Stimulated activated CD8-positive, alpha-beta memory T cell treated with anti-CD3 and anti-CD28 coated beads, Interleukin-7, amount 100 ng/mL, for 1 hour (primary cell): ENCODE results near the gene MKX.

ENCODE experiments used
- DNase-seq, 2 donors: peaks; one replicate each; pipeline ENCODE4 v3.0.0-alpha.2; 2020; ENCODE audit warnings: low read depth in 2 of 2

The MKX gene

DNA sequence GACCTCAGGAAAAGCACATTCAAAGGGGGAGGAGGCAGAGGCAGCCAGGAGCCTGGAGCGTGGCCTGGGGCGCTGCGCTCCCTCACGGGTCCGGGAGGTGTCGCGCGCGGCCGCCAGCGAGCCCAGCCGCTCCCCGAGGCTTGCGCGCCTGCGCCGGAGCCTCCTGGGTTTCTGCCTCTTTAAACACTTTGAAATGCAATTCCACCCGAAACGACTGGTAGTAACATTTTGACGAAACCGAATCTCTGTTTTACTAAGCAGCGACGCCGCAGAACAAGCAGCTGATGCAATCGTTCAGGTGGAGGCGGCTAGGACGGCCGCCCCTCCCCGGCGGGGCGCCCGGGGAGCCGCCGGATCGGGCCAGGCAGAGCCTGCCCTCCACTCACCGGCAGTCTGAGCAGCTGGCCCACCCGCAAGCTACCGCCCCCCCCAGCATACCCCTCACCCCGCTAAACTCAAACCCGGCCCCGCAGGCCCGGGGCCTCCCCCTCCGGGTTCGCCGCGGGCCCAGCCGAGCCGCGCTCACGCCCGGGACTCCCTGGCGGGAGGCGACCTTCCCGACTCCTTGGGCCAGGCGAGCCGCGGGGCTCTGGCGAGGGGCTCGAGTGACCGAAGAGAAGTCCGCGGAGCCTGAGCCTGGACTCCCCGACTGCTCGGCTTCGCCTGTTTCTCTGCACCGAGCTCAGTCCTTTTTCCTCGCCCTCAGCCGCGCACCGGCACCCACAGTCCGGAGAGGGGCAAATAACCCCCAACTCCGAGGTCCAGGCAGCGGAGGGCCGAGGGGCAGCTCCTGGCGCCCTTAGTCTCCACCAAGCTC lies 3.2 kb downstream of the MKX start:
- DNase-seq: peak; percentile 46 to 47

DNA sequence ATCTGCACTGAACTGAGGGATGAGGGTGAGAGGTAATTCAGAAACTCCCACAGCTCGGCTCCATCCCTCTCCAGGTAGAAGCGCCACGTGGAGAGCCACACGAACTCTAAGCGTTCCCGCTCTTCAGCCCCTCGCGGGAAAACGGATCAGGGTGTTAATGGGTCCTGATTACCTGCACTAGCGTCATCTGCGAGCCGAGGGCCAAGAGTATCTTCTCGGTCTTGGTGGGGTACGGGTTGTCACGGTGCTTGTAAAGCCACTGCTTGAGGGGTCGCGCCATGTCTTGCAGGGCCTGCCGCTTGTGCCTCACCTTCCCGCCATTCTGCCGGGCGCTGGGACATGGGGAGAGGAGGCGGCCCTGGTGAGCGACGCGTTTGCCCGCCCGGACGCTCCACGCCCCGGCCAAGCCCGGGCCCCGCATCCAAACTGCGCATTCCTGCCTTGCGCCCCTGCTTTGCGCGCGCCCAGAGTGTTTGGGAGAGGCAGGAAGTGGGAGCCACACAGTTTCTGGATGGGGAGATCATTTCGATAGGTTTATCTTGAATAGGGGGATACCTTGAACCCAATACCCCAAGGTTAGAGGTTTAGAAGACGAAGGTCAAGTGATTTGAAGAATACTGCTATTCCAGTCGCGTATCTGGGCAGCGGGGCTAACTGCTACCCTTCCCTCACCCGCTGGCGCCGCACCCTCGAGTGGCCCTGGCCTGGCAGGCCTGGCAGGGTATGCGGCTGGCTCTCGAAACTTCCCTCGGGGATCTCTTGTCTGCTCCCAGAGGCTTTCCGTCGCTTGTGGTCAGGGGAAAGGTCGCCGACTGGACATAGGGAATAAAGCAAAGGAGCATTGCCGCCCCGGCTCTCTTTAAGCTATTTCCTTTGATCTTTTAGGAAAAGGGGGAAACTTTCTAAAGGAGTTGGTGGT lies 4.2 kb downstream of the MKX start:
- no peak for DNase-seq

DNA sequence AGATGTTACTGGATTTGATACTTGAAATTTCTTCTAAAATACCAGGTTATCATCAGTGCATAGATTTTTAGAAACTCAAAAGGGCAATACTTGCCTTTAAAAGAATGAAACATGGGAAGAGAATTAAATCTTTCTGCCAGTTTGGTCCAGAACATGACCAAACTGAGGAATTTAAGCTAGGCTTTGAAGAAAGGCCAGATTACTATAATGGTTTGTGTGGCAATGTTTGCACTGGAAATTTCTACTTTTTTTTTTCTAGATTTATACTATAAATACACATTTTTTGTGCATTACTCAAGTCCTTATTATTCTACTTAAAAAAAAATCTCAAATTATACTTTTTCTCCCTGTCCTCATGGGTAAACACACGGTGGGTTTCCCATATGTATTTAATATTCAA lies 9.2 kb downstream of the MKX start:
- no peak for DNase-seq

DNA sequence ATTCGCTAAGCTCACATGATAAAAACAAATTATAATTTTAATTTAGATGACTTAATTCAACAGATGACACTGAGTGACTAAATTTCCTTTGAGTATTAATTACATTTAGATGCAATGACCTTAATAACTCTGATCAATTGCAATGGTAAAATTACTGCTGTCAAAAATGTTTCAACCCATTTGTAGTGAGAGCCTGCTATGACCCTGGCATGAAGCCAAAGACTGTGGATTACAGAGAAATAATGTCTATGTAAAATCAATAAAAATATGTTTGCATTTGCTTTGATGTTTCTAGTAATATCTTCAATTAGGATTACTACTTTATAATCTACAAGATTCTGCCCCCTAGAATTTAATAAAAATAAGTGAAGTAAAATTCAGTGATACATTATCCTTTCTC lies 15.6 kb downstream of the MKX start:
- no peak for DNase-seq

DNA sequence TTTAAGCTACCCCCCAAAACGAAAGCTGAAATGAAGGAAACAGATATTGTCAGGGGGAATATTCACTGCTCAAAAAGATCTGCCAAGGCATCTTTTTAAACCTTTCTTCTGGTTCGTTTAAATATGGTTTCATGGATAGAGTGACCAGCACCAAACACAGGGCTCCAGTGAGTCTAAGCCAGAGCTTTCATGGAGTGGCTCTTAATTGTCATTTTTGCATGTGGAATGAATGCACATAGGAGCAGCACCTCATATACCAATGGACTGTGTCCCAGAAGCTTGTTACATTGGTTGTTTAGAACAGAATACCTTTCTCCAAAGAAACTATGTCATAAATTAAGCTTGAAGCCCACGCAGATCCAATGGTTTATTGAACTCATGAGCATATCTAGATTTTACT lies 17.3 kb downstream of the MKX start:
- DNase-seq: no peak

DNA sequence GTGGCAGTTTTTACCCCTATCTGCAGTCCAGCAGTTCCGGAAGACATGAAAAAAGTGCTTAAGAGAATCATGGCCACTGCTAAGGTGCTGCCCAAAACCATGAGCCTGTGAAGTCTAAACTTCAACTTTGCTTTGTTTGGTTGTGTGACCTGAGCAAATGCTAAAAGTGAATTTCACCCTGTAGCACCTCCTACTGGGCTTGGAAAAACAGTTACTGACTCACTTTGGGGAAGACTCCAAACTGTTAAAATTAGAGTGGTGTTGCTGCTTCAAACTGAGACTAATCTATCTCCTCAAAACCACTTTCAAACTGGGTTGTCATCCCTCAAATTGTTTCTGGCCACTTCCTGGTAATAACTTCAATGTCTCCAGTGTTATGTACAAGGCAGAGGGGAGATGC lies 21.3 kb downstream of the MKX start:
- no peak for DNase-seq

DNA sequence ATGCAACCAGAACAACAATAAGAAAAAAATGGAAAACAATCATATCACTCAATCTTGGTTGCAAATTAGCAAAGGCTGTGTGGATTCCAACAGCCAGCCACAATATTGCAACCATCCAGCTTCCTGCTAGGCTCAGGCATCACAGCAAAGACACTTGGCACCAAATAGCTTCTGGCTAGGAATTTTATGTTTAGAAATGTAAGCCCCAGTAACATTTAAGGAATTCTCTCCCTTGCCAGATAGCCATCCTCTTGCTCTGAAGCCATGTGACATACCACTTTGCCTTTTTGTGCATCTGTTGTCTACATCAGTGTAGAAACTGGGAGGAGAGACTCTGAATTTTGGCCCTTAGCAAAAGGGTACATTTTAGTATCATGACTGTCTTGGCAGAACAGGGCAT lies 22.2 kb downstream of the MKX start:
- no peak for DNase-seq

DNA sequence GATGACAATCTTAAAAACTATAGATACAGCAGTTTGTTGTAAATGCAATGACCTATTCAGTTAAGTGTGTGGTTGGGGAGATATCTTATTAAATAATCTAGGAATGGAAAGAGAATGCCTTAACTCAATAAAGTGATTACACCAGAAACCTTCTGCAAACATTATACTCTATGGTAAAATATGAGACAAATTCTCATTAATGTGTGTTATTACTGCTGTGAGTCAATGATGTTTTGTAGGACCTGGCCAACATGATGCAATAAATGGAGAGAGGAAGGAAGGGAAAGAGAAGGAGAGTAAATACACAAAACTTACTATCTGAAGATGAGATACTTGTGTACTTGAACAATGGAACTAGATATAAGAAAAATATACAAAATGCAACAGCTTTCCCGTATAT lies 25.1 kb downstream of the MKX start:
- DNase-seq: no peak

DNA sequence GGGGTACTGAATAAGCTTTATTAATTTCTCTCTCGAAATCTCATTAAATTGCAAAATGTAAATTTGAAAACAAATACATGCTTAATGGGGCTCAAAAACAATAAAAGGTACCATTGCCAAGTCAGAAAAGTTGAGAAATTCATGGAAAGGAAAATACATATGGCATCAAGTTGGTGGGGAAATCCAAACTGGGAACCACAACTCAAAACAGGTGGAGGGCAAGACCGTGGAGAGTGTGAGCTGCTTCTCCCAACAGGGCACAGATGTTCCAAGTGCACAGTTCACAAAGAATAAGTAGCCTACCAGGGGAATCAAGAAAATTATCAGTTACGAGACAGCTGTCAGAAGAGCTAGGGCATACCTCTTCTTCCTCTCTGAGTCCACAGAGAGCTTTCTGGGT lies 26.6 kb downstream of the MKX start:
- no peak for DNase-seq

DNA sequence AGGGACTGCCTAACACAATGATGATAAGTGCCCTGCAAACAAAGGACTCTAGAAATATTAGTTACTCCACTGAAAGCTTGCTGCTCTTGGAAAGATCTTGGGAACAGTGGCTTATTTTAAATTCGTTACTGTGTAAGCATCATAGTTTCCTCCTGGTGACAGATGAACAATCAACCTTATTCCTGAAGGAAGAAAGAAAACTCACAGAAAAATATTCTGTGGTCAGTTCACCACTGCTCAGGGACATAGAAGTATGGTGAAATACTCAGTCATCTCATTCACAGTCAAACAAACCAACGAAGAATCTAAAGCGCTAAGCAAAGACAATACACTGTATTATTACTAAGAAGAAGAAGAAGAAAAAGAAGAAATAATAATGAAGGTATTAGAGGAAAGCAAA lies 27.8 kb downstream of the MKX start:
- no peak for DNase-seq

DNA sequence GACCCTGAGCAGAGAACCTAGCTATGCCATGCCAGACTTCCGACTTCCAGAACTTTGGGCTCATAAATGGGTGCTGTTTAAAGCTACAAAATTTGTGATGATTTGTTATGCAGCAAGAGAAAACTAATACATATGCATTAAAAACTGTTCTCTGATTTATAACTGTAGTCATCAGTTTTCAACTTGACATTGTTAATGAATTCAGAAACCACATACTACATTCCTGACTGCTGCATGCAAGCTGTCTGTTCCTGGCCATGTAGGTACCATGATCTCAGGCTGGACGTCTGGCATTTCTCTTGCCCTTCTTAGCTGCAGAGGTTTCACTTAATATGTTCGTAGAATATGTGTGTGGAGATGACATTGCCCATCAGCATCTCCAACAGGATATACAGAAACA lies 28.4 kb downstream of the MKX start:
- DNase-seq: no peak

DNA sequence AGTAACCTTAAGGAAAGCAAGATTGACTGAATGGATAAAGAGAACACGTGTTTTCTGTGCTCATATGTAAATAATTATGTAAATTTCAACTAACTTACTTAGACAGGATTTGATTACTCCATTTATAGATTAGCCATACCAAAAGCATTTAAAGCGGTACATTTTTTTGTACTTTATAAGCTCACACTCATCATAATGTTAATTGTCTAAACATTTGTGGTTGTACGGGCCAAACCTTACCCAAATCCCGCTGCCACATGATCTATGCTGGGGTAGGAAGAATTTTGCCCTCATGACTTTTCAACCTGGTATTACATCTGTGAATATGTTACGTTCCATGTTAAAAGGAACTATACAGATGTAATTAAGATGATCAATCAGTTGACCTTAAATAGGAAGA lies 29.1 kb downstream of the MKX start:
- no peak for DNase-seq

DNA sequence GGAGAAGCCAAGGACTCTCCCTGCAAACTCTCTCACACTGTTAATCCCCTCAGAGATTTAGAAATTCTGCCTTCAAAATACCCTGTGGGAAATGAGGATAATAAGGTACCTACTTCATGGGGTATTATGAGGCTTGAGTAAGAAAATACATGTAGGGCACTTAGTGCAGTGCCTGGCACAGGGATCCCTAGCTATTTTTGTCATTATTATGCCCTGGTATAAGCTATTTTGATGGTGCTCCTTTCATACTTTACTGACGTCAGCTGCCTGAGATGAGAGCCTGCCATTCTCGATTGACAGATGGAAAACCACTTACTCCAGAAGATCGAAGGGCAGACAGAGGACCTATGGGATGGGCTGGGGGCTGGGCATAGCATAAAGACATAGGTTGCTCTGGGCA lies 30.1 kb downstream of the MKX start:
- no peak for DNase-seq

DNA sequence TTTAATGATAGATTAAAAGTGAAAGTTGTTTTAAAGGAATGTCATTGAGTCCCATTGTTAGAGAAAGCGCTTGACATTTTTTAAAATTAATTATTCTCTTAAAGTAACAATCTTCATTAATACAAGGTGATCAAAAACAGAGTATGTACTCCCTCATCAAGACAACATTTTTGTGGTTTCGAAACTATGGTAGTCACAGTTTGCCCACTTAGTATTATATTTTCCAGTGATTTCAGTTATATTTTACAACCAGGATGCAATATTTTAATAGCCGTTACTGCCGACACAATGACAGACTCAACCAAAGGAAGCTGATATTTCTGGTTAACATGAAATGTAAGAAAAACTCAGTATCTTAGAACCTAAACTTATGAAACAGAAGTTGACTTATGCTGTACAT lies 31.3 kb downstream of the MKX start:
- no peak for DNase-seq

DNA sequence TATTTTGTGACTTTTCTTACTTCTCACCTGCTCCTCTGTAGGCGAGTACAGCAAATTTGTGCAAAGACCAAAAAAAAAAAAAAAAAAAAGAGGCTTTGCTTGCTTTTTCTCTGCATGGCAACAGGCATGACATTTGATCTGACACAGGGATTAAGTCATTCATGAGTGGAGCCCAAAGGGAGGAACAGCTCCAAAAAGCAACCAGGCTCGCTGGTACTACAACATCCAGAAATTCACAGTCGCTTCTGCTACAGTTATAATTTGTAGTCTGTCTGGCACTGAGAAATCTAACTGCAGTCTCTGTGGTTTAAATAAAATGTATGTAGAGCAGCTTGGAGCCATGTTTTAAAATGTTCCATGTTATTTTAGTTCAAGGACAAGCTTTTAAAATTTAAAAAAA lies 31.7 kb downstream of the MKX start:
- DNase-seq: no peak

DNA sequence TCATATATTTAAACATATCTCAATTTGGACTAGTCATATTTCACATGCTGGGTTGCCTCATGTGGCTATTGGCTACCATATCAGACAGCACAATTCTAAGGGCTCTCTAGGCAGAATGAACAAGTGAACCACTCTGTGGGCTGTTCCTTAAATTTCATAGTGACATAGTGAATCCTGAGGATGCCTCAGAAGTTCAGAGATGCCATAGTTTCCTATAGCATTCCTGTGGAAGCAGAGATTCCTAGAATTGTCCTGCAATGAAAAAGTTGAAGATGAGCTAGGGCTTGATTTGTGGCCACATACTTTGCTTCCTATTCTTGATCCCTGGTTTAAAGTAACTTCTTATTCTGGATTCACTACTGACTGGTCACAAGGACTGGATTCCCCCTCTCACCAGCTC lies 35.6 kb downstream of the MKX start:
- no peak for DNase-seq

DNA sequence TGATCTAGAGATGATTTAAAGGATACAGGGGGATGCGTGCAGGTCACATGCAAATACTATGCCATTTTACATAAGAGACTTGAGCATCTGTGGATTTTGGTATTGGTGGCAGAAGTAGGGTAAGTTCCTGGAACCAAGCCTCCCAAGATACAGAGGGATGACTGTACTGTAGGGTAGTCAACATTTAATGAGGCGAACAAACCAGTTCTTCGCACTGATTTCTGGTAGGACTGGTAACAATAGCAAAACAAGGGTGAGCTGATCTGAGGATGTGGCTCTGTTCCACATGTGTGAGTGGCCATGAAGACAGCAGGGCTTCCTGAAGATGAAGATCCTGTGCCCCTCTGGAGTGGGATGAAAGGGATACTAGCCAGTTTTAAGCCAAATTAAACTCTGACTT lies 36.3 kb downstream of the MKX start:
- no peak for DNase-seq

DNA sequence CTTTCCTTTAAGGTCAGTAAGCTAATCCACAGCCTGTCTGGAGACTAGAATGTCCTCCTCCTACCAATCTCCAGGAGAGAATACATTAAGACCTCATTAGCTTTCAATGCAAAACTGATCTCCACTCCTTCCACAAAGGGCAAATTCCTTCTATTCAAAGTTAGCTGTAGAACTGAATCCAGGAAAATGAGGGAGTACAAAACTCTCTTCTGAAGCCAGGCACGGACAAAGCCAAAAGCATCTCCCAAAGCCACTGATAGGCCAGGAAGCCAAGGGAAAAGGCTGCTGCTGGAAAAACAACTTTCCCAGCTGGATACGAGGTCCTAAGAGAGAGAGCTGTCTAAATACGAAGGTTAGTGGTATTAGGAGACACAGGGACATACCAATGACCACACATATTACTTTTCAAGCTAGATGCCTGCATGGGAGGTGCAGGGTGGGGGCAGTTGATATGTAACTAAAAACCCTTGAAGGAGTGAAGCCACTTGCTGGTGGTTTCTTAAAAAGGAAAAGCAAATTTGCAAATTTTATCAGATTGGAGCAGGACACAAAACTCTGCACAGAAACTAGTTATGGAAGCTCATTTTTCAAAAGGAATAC lies 43.6 kb downstream of the MKX start:
- no peak for DNase-seq

DNA sequence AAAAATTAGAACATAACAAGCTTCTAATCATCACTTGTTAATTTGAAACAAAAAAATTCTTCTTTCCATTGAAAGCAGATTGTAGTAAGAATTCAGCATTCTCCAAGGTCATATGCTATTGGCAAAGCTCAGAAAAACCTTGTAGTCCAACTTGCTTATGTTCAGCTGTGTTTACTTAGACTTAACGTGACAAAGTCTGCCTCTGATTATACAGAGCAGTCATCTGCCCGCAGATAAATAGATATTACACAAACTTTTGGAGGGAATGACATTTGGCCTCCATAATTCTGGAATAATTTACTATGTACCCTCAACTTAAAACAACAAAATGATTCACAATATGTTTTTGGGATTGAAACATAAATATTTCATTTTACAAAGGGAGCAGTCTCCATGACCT lies 45.8 kb downstream of the MKX start:
- DNase-seq: no peak

DNA sequence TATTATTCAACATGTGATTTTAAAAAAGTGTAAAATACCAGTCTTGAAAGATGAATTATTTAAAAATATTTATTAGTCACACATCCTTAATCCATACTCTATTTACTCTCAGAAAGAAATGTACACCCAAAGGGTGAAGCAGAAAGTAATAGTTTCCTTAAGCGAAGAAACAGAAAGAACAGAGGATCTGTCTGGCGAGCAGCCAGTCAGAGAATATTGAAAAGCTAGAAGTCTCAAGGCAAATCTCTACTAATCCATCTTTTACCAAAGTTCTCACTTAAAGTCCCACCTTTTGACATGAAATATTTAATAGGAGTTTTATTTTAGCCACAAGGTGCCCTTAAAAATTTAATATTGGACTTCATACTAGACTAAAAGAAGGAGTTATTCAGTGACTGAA lies 46.7 kb downstream of the MKX start:
- DNase-seq: no peak

DNA sequence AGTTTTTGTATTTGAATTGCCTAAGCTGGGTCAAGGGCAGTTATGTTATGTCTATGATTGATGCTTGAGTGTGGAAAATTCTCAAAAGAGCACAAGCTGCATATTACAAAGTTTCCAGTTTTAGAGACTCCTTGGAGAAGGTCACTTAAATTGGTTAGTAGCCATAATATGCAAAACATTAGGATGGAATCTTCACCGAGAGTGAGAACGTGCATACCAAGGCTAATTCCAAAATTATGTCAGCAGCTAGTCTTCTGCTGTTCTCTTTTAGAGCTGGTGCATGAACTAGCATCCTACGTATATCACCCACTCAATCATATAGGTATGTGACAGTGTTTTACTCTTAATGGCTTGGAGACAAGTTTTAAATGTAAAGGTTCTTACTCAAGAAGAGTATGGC lies 49.2 kb downstream of the MKX start:
- DNase-seq: no peak

DNA sequence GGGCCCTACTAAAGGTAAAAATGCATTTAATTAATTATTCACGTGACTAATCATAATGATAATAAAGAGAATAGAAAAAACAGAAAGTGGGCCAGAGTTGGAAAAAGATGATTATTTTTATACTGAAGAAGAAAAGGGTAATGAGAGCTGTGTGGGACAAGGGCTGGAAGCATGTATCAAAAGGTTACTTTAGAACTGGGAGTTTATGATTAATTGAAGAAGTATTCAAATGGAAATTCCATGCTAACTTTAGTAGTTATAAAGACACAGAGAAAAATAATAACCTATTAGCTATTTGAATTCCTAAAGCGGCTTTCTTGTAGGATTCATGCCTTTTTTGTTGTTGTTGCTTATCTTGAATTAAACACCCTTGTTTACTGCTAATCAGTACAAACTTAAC lies 49.9 kb downstream of the MKX start:
- DNase-seq: no peak

DNA sequence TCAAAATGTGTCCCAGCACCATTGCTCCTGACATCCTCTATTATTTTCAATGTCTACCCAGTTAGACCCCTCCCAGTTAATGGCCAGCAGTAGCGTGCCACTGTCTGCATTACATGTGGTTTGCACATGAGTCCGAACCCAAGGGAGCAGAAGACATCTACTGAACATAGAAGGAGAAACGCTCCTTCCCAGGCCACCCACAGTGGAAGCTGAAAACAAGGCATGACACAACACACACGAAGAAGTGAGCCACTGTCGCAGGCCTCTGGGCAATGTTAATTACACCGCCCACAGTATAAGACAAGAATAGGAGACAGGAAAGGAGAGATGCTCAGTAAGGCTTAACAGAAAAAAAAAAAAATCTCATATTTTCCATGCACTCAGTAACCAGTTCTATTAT lies 50.5 kb downstream of the MKX start:
- no peak for DNase-seq
